ENCODE data around the gene MIAT. TPM values are rescaled to one million over a fixed set of nuclear protein-coding genes. Genes with fewer than 3 reads are reported as not detected.

The MIAT gene
- total RNA-seq, 4 donors from 2014 or later = 0.50 to 2.4 (median 1.4) TPM

GRCh38 chr22:26620197-26620596 lies 37.2 kb upstream of the MIAT start:
- no peak for DNase-seq
- TF ChIP-seq POLR2A (IDR thresholded peaks at IDR 0.05) (no peak), CTCF (IDR thresholded peaks at IDR 0.05) (no peak)
- intact Hi-C loops (cut with DNase I) = no loop called here

GRCh38 chr22:26621663-26622062 lies 35.7 kb upstream of the MIAT start, which contains the start of gene CRYBA4:
Gene CRYBA4, plus strand, starts transcription at chr22:26621963. Its CDS starts 634 bp downstream, at chr22:26622597.
- no peaks in the 10 kb centered on the region for H3K9me3 ChIP-seq
- H3K4me3 ChIP-seq = no peak within 1 kb of the TSS
- DNase-seq = no peak
- no peak for TF ChIP-seq CTCF (IDR thresholded peaks at IDR 0.05)
- no peak for TF ChIP-seq POLR2A (IDR thresholded peaks at IDR 0.05)
- WGBS, 2 donors = 48 to 67% methylated on average over 3 of the region's 7 CpGs
- no peaks in the 10 kb centered on the region for H3K36me3 ChIP-seq
- no peak within 1 kb of the TSS for H3K27ac ChIP-seq
- intact Hi-C loops (cut with DNase I) = no loop called here
- peaks cover 0 to 23% (median 0%) of the 10 kb centered on the region in 4 donors for H3K27me3 ChIP-seq
- peaks cover 0 to 19% (median 0%) of the 10 kb centered on the region in 3 donors for H3K4me1 ChIP-seq

More at GRCh38 chr22:26620197-26620596, 37.2 kb upstream of the MIAT start:
- Histone ChIP-seq H3K27ac (no peak overlapping the region), H3K27me3 (peaks cover 0 to 35% (median 0%) of the 10 kb centered on the region in 4 donors), H3K4me3 (no peak overlapping the region), H3K4me1 (peaks cover 0 to 20% (median 0%) of the 10 kb centered on the region in 3 donors), H3K9me3 (no peaks in the 10 kb centered on the region), H3K36me3 (no peaks in the 10 kb centered on the region)
- 76 to 98% methylated on average over 2 of the region's 2 CpGs for WGBS, 2 donors

- intact Hi-C loops (cut with DNase I) = no loop called here
- WGBS, 2 donors = 77% methylated on average over 1 of the region's 1 CpG
Measured at GRCh38 chr22:26623984-26624383, 33.4 kb upstream of the MIAT start.

GRCh38 chr22:26624803-26625202 lies 32.6 kb upstream of the MIAT start:
- no peaks in the 10 kb centered on the region for H3K9me3 ChIP-seq
- no peak for DNase-seq
- H3K36me3 ChIP-seq = no peaks in the 10 kb centered on the region
- H3K27me3 ChIP-seq = peaks cover 0 to 20% (median 0%) of the 10 kb centered on the region in 4 donors
- H3K27ac ChIP-seq = no peak overlapping the region
- TF ChIP-seq POLR2A (IDR thresholded peaks at IDR 0.05) = no peak
- no peak for TF ChIP-seq CTCF (IDR thresholded peaks at IDR 0.05)
- 60 to 78% methylated on average over 5 to 6 of the region's 12 CpGs for WGBS, 2 donors
- no peaks in the 10 kb centered on the region for H3K4me1 ChIP-seq
- no peak overlapping the region for H3K4me3 ChIP-seq
- intact Hi-C loops (cut with DNase I) = no loop called here

More at GRCh38 chr22:26623984-26624383, 33.4 kb upstream of the MIAT start:
- Histone ChIP-seq H3K9me3 (no peaks in the 10 kb centered on the region), H3K4me1 (no peaks in the 10 kb centered on the region), H3K36me3 (no peaks in the 10 kb centered on the region), H3K27ac (no peak overlapping the region), H3K4me3 (no peak overlapping the region), H3K27me3 (peaks cover 0 to 25% (median 0%) of the 10 kb centered on the region in 4 donors)
- TF ChIP-seq POLR2A (IDR thresholded peaks at IDR 0.05) (no peak), CTCF (IDR thresholded peaks at IDR 0.05) (no peak)
- no peak for DNase-seq

- 86 to 90% methylated on average over 16 to 18 of the region's 18 CpGs for WGBS, 2 donors
- H3K27ac ChIP-seq = no peak overlapping the region
- H3K4me1 ChIP-seq = no peaks in the 10 kb centered on the region
- DNase-seq = no peak
- no peak overlapping the region for H3K4me3 ChIP-seq
- no peaks in the 10 kb centered on the region for H3K36me3 ChIP-seq
- peaks cover 0 to 19% (median 0%) of the 10 kb centered on the region in 4 donors for H3K27me3 ChIP-seq
- intact Hi-C loops (cut with DNase I) = no loop called here
- TF ChIP-seq POLR2A (IDR thresholded peaks at IDR 0.05) (no peak), CTCF (IDR thresholded peaks at IDR 0.05) (no peak)
- H3K9me3 ChIP-seq = no peaks in the 10 kb centered on the region
Measured at GRCh38 chr22:26629988-26630761, 27.2 kb upstream of the MIAT start.

Data from esophagus squamous epithelium (tissue), 5 donors.